GM23248 (cell line): ENCODE data around the gene ATP13A4.

Experiments used
- EZH2 ChIP-seq: fragments of 200-600 bp; sonication (generic); IDR thresholded peaks from 2 replicates; pipeline ENCODE4 v1.6.1; 2018; ENCODE audit warnings: antibody characterized with exemption, mild to moderate bottlenecking; ENCODE audit not compliant: insufficient read depth, poor library complexity, severe bottlenecking
- EZH2phosphoT487 ChIP-seq: fragments of 200-600 bp; sonication (generic); IDR thresholded peaks from 2 replicates; pipeline ENCODE4 v1.6.1; 2018; ENCODE audit warnings: antibody characterized with exemption, moderate library complexity, mild to moderate bottlenecking, low read depth; ENCODE audit not compliant: insufficient read depth

GRCh38 chr3:193508108-193508507 is 46.6 kb downstream of the ATP13A4 start:
- no peak for TF ChIP-seq EZH2phosphoT487
- TF ChIP-seq EZH2 = no peak
